PC-3 (cell line): ENCODE measurements around the gene FXYD1.

ENCODE experiments used
- CTCF ChIP-seq: fragments of 300-600 bp; sonication (generic); conservative IDR thresholded peaks from 2 replicates; pipeline ENCODE4 v1.5.1; 2017; ENCODE audit warnings: antibody characterized with exemption, low read depth, mild to moderate bottlenecking, low read length
- EZH2 ChIP-seq: fragments of 300-600 bp; sonication (generic); IDR thresholded peaks from one replicate; pipeline ENCODE4 v1.6.1; 2017; ENCODE audit warnings: antibody characterized with exemption, mild to moderate bottlenecking, low read length; ENCODE audit not compliant: unreplicated experiment
- EZH2phosphoT487 ChIP-seq: fragments of 300-600 bp; sonication (generic); IDR thresholded peaks from 2 replicates; pipeline ENCODE4 v1.6.1; 2018; ENCODE audit warnings: mild to moderate bottlenecking, antibody characterized with exemption, low read length, borderline replicate concordance

GRCh38 chr19:35124098-35125060 lies 14.2 kb upstream of the FXYD1 start:
- TF ChIP-seq CTCF = no peak
- no peak for TF ChIP-seq EZH2
- no peak for TF ChIP-seq EZH2phosphoT487
